GM21576 (cell line): Measurements from ENCODE around the gene MT1H.
"Not testable (repeated sequence)": the region's sequence is repeated elsewhere in the genome, so short reads cannot be mapped to it uniquely, and the experiment has no call there.

ENCODE experiments used
- ATAC-seq: cut with Tn5 transposase; IDR thresholded peaks from one replicate; pipeline ENCODE4 v1.9.1; 2021; ENCODE audit warnings: mild to moderate bottlenecking, moderate library complexity; ENCODE audit not compliant: unreplicated experiment

MT1H gene

GRCh38 chr16:56662357-56663354 is 7.0 kb upstream of the MT1H start:
- ATAC-seq = no peak

GRCh38 chr16:56664506-56664905 is 5.1 kb upstream of the MT1H start:
- no peak for ATAC-seq

- ATAC-seq = not testable (repeated sequence)
Observed at GRCh38 chr16:56665286-56666261, 4.0 kb upstream of the MT1H start.

GRCh38 chr16:56667581-56668571 is 1.7 kb upstream of the MT1H start, which contains the start of gene MT1G:
Gene MT1G, minus strand, starts transcription at chr16:56668065. Its CDS starts 72 bp downstream, at chr16:56667993.
- ATAC-seq = no peak

GRCh38 chr16:56669840-56670619 is 416 bp downstream of the MT1H start:
- ATAC-seq = no peak

GRCh38 chr16:56670620-56670934 is 963 bp downstream of the MT1H start:
- ATAC-seq = no peak

GRCh38 chr16:56671691-56672090 is 2.1 kb downstream of the MT1H start:
- not testable (repeated sequence) for ATAC-seq

- not testable (repeated sequence) for ATAC-seq
Observed at GRCh38 chr16:56672171-56672570, 2.6 kb downstream of the MT1H start.

GRCh38 chr16:56672761-56673536 is 3.3 kb downstream of the MT1H start:
- ATAC-seq = no peak

GRCh38 chr16:56673921-56674320 is 4.3 kb downstream of the MT1H start:
- ATAC-seq = no peak

- not testable (repeated sequence) for ATAC-seq
Observed at GRCh38 chr16:56674570-56674969, 5.0 kb downstream of the MT1H start.

GRCh38 chr16:56675685-56676210 is 6.1 kb downstream of the MT1H start:
- ATAC-seq = no peak

GRCh38 chr16:56677474-56677873 is 7.9 kb downstream of the MT1H start:
- ATAC-seq = no peak

GRCh38 chr16:56679078-56679730 is 9.6 kb downstream of the MT1H start:
- no peak for ATAC-seq

GRCh38 chr16:56679818-56680217 is 10.2 kb downstream of the MT1H start:
- ATAC-seq = no peak

GRCh38 chr16:56681939-56682702 is 12.5 kb downstream of the MT1H start, which contains the start of gene MT1X:
Gene MT1X, plus strand, starts transcription at chr16:56682470. Its CDS starts 71 bp downstream, at chr16:56682541.
- peak; percentile 97 for ATAC-seq
